BJ (cell line): ENCODE measurements around the gene RMND1. TPM values are rescaled to one million over a fixed set of nuclear protein-coding genes. Genes with fewer than 3 reads are reported as not detected.

Source experiments
- CTCF ChIA-PET: fragments of 350-600 bp; formaldehyde crosslinking; extraction: SDS; loops from one replicate; lab custom pipeline; 2021; ENCODE audit warnings: antibody characterized with exemption, inconsistent platforms; lab: Yijun Ruan, JAX
- POLR2A ChIA-PET: fragments of 300-600 bp; sonication (Branson Sonifier 250); formaldehyde crosslinking; extraction: SDS; loops from one replicate; lab custom pipeline; 2021; ENCODE audit warnings: antibody characterized with exemption; lab: Charles Lee
- DNase-seq: peaks from one replicate; pipeline ENCODE4 v3.0.0-alpha.2; 2011; ENCODE audit warnings: low read depth
- H3K27me3 ChIP-seq: 2 replicates; pipeline ENCODE4 v1.6.0; 2011; ENCODE audit warnings: low read length; ENCODE audit not compliant: control insufficient read depth, insufficient read depth
- H3K36me3 ChIP-seq: 2 replicates; pipeline ENCODE4 v1.5.1; 2011; ENCODE audit warnings: low read length; ENCODE audit not compliant: control insufficient read depth, insufficient read depth
- H3K4me3 ChIP-seq: 2 replicates; pipeline ENCODE4 v1.5.1; 2011; ENCODE audit warnings: low read depth, mild to moderate bottlenecking, control low read depth, low read length
- polyA plus RNA-seq: library from polyadenylated mRNA; depleted of rRNA; stranded (reverse); fragments of >200 nt; gene quantifications from 2 replicates; pipeline ENCODE4 v1.2.3, GENCODE V29; 2011
- TF ChIP-seq, protein P1 (sequence below): IDR thresholded peaks from 2 replicates; pipeline ENCODE4 v1.5.1; 2011; ENCODE audit warnings: low read depth, mild to moderate bottlenecking, control low read depth, inconsistent platforms, low read length, moderate library complexity; ENCODE audit not compliant: insufficient read depth

The RMND1 gene
- polyA plus RNA-seq, 1 experiment: 10.4 TPM

DNA sequence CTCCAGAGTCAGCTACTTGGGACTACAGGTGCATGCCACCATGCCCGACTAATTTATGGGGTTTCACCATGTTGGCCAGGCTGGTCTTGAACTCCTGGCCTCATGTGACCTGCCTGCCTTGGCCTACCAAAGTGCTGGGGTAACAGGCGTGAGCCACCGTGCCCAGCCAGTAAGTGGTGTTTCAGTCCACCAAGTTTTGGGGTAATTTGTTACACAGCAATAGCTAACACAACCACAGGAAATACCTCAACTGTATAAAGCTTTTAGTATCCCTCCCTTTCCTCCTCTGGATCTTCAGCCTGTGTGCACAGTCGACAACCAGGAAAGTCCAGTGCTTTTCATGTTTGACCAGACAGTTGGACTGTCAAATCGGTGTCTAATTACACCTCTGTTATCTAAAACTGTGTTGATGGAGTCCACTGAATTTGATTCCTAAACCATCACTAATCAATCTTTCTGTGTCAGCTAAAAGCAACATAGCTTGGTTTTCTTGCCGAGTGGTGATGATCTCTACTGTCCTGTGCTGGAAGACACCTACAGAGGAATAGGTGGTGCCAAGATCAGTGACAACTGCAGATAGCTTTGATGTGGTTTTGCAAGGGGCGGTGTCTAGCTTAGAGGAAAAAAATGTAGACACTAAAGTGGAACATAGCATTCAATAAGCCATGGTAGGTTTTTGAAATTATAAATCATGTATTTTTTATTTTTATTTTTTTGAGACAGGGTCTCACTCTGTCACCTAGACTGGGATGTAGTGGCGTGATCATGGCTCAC lies 38.4 kb downstream of the RMND1 start:
- Histone ChIP-seq H3K36me3 (peaks cover 15% of the 10 kb centered on the region), H3K4me3 (no peak overlapping the region), H3K27me3 (no peaks in the 10 kb centered on the region)
- no peak for DNase-seq
- TF ChIP-seq, protein P1, sequence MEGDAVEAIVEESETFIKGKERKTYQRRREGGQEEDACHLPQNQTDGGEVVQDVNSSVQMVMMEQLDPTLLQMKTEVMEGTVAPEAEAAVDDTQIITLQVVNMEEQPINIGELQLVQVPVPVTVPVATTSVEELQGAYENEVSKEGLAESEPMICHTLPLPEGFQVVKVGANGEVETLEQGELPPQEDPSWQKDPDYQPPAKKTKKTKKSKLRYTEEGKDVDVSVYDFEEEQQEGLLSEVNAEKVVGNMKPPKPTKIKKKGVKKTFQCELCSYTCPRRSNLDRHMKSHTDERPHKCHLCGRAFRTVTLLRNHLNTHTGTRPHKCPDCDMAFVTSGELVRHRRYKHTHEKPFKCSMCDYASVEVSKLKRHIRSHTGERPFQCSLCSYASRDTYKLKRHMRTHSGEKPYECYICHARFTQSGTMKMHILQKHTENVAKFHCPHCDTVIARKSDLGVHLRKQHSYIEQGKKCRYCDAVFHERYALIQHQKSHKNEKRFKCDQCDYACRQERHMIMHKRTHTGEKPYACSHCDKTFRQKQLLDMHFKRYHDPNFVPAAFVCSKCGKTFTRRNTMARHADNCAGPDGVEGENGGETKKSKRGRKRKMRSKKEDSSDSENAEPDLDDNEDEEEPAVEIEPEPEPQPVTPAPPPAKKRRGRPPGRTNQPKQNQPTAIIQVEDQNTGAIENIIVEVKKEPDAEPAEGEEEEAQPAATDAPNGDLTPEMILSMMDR: no peak
- POLR2A ChIA-PET: no interaction called here
- CTCF ChIA-PET: no interaction called here

DNA sequence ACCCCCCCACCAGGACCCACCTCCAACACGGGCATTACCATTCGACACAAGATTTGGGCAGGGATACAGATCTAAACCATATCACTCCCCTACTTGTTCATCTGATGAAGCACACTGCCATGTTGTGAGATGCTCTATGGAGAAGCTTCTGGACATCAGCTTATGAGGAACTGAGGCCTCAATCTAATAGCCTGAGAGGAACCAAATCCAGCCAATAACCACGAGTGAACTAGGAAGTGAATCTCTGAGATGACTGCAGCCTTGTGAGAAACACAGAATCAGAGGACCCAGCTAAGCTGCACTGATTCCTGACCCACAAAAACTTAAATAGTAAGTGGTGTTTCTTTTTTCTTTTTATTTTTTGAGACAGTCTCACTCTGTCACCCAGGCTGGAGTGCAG lies 39.0 kb downstream of the RMND1 start:
- ChIA-PET CTCF (no interaction called here), POLR2A (no interaction called here)
- Histone ChIP-seq H3K4me3 (no peak overlapping the region), H3K36me3 (peaks cover 15% of the 10 kb centered on the region), H3K27me3 (no peaks in the 10 kb centered on the region)
- TF ChIP-seq, protein P1: no peak
- DNase-seq: no peak

DNA sequence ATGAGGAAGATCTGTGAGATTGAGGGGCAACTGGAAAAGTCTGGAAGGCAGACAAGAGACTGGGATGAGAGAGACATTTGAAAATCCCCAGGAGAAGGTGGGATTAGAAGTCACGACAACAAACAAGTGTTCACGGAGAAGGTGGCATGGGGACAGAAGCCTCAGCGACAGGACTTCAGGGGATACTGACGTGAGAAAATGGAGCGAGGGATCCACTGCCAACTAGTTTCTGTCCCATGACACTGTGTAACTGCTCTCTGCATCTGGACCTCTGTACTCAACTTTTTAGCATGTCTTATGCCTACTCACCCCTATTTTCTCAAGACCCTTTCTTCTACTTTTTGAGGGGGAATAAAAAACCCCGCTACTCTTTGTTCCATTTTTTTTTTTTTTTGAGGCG lies 42.2 kb downstream of the RMND1 start:
- Histone ChIP-seq H3K27me3 (no peaks in the 10 kb centered on the region), H3K36me3 (peaks cover 10% of the 10 kb centered on the region), H3K4me3 (no peak overlapping the region)
- ChIA-PET CTCF (no interaction called here), POLR2A (no interaction called here)
- TF ChIP-seq, protein P1: no peak
- no peak for DNase-seq

DNA sequence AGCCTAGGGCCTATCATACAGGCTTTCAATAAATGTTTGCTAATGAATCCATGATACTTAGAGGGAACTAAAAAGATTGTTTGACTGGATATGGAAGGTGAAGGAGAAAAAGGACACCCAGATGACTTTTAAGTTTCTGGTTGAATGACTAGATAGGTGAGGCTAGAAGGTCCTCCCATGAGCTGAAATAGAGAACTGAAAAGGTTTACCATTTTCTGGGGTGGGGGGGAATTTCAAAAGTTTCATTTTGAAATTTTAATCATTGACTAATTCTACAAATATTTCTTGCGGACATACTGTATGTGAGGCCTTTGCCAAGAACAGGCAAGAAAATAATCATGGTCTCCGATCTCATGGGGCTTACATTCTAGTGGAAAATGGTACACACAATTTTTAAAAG lies 42.7 kb downstream of the RMND1 start:
- no peak for DNase-seq
- no peaks in the 10 kb centered on the region for H3K27me3 ChIP-seq
- peaks cover 11% of the 10 kb centered on the region for H3K36me3 ChIP-seq
- ChIA-PET POLR2A (no interaction called here), CTCF (no interaction called here)
- H3K4me3 ChIP-seq: no peak overlapping the region
- TF ChIP-seq, protein P1: no peak

DNA sequence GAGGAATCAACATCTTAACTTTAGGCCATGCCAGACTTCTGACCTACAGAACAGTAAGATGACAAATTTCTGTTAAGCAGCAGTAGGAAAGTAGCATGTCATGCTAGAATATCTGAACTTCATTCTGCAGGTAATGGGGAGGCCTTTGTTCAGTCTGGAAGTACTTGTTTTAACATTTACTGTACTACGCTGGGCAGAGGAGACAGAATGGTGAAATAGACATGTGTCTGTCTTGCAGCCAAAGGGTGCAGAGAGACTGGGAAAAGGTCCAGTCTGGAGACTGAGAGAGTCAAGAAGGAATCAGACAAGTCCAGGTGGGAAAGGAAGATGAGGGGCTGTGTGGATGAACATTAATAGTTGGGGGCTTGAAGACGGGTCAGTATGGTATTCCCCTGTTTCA lies 43.1 kb downstream of the RMND1 start:
- DNase-seq: no peak
- TF ChIP-seq, protein P1: no peak
- Histone ChIP-seq H3K36me3 (peaks cover 11% of the 10 kb centered on the region), H3K4me3 (no peak overlapping the region), H3K27me3 (no peaks in the 10 kb centered on the region)
- POLR2A ChIA-PET: no interaction called here
- CTCF ChIA-PET: no interaction called here
